Peyer's patch (tissue), 4 donors: ENCODE results near the gene ASXL2.

Experiments used
- CTCF ChIP-seq, 6 experiments: fragments of 450-650 bp in 4 of 6; fragments of 200-600 bp in 2 of 6; sonication (generic) in 1 of 6; IDR thresholded peaks; one replicate each; pipeline ENCODE4 v1.5.1; 2017 to 2019; ENCODE audit warnings: antibody characterized with exemption in 6 of 6, mild to moderate bottlenecking in 3 of 6, moderate library complexity in 1 of 6
- POLR2A ChIP-seq, 2 donors: fragments of 450-650 bp; IDR thresholded peaks; one replicate each; pipeline ENCODE4 v1.5.1; 2017; ENCODE audit warnings: antibody characterized with exemption in 2 of 2, mild to moderate bottlenecking in 2 of 2, moderate library complexity in 2 of 2

GRCh38 chr2:25735835-25736234 is 142.5 kb downstream of the ASXL2 start:
- no peak for TF ChIP-seq POLR2A (IDR thresholded peaks at IDR 0.05)
- no peak for TF ChIP-seq CTCF (IDR thresholded peaks at IDR 0.05)
